B cell (primary cell): Measurements from ENCODE around the gene TEX101. TPM values are rescaled to one million over a fixed set of nuclear protein-coding genes. Genes with fewer than 3 reads are reported as not detected.

Experiments
- ATAC-seq: fragments of 200-7000 bp; cut with Tn5 transposase; one replicate; pipeline ENCODE4 v1.10.0; 2021; ENCODE audit warnings: low read depth, mild to moderate bottlenecking, moderate number of reproducible peaks, moderate library complexity
- CTCF ChIA-PET: fragments of 350-600 bp; sonication (Branson Sonifier 250); formaldehyde crosslinking; loops from one replicate; lab custom pipeline; 2021; ENCODE audit warnings: antibody characterized with exemption, inconsistent platforms; lab: Charles Lee
- POLR2A ChIA-PET: fragments of 350-600 bp; sonication (Branson Sonifier 250); formaldehyde crosslinking; loops from one replicate; lab custom pipeline; 2021; ENCODE audit warnings: antibody characterized with exemption; lab: Charles Lee
- DNase-seq: peaks from one replicate; pipeline ENCODE4 v3.0.0; 2013
- H2AFZ ChIP-seq: 2 replicates; pipeline ENCODE4 v1.6.1; 2012; ENCODE audit warnings: mild to moderate bottlenecking, low read depth, low read length; ENCODE audit not compliant: insufficient read depth, poor library complexity, severe bottlenecking
- H3K27ac ChIP-seq, 2 donors: 1 replicate in 1 of 2; 2 replicates in 1 of 2; pipeline ENCODE4 v1.5.1; 2012 to 2013; ENCODE audit warnings: low read length in 2 of 2, mild to moderate bottlenecking in 2 of 2, moderate library complexity in 1 of 2
- H3K27me3 ChIP-seq, 4 experiments: fragments of 200-600 bp in 1 of 4; sonication (generic) in 1 of 4; replicated peaks in 1 of 4; 1 replicate in 2 of 4; 2 replicates in 2 of 4; pipeline versions ENCODE4 v1.6.1 to v1.7.0; 2013 to 2016; ENCODE audit warnings: low read length in 3 of 4, mild to moderate bottlenecking in 2 of 4, mixed read lengths in 1 of 4, moderate library complexity in 1 of 4; ENCODE audit not compliant: insufficient read depth in 4 of 4, control insufficient read depth in 3 of 4; ENCODE audit errors: control extremely low read depth in 1 of 4
- H3K36me3 ChIP-seq, 2 experiments: replicated peaks in 1 of 2; 1 replicate in 1 of 2; 2 replicates in 1 of 2; pipeline versions ENCODE4 v1.6.1 to v1.7.1; 2013; ENCODE audit warnings: low read length in 1 of 2; ENCODE audit not compliant: insufficient read depth in 2 of 2, control insufficient read depth in 1 of 2; ENCODE audit errors: control extremely low read depth in 1 of 2, extremely low read depth in 1 of 2
- H3K4me1 ChIP-seq, 2 donors: fragments of 200-600 bp in 1 of 2; sonication (generic) in 1 of 2; 1 replicate in 1 of 2; 2 replicates in 1 of 2; pipeline versions ENCODE4 v1.5.1 to v1.6.1; 2013 to 2017; ENCODE audit warnings: low read length in 2 of 2; ENCODE audit not compliant: control insufficient read depth in 2 of 2, insufficient read depth in 2 of 2
- H3K4me2 ChIP-seq: replicated peaks from 2 replicates; pipeline ENCODE3; 2012; ENCODE audit warnings: mild to moderate bottlenecking, low read depth, low read length; ENCODE audit not compliant: poor library complexity, severe bottlenecking
- H3K4me3 ChIP-seq, 5 experiments: fragments of 200-600 bp in 1 of 5; sonication (generic) in 1 of 5; 1 replicate in 3 of 5; 2 replicates in 2 of 5; pipeline versions ENCODE4 v1.5.1 to v1.7.0; 2011 to 2016; ENCODE audit warnings: low read length in 4 of 5, mild to moderate bottlenecking in 4 of 5, low read depth in 2 of 5, control low read depth in 1 of 5, moderate library complexity in 1 of 5; ENCODE audit not compliant: insufficient read depth in 1 of 5; ENCODE audit errors: control extremely low read depth in 1 of 5, extremely low read depth in 1 of 5
- H3K79me2 ChIP-seq: fragments of 200-600 bp; sonication (generic); one replicate; pipeline ENCODE4 v1.6.0; 2016; ENCODE audit warnings: low read length; ENCODE audit not compliant: control insufficient read depth, insufficient read depth
- H3K9ac ChIP-seq: fragments of 200-600 bp; sonication (generic); 2 replicates; pipeline ENCODE4 v1.6.1; 2017; ENCODE audit warnings: mild to moderate bottlenecking, low read length, moderate library complexity
- H3K9me3 ChIP-seq, 3 donors: one replicate each; pipeline versions ENCODE4 v1.6.1 to v1.7.1; 2013; ENCODE audit warnings: low read length in 2 of 3; ENCODE audit not compliant: control insufficient read depth in 2 of 3, insufficient read depth in 1 of 3; ENCODE audit errors: control extremely low read depth in 1 of 3
- H4K20me1 ChIP-seq: 2 replicates; pipeline ENCODE4 v1.6.0; 2012; ENCODE audit warnings: mild to moderate bottlenecking, low read length; ENCODE audit not compliant: insufficient read depth, control insufficient read depth, poor library complexity, severe bottlenecking
- H3K27ac Mint-ChIP-seq: one replicate; pipeline ENCODE4 v1.8.0; 2021; ENCODE audit warnings: mixed read lengths
- H3K27me3 Mint-ChIP-seq: one replicate; pipeline ENCODE4 v1.8.0; 2021; ENCODE audit warnings: mixed read lengths
- H3K4me1 Mint-ChIP-seq: one replicate; pipeline ENCODE4 v1.8.0; 2021; ENCODE audit warnings: mixed read lengths
- H3K4me3 Mint-ChIP-seq: one replicate; pipeline ENCODE4 v1.8.0; 2021; ENCODE audit warnings: mixed read lengths
- H3K9me3 Mint-ChIP-seq: one replicate; pipeline ENCODE4 v1.8.0; 2022; ENCODE audit warnings: mixed read lengths; ENCODE audit not compliant: insufficient read depth
- EZH2 ChIP-seq: IDR thresholded peaks from 2 replicates; pipeline ENCODE4 v1.6.1; 2012; ENCODE audit warnings: borderline replicate concordance, low read depth, mild to moderate bottlenecking, moderate library complexity, low read length; ENCODE audit not compliant: insufficient read depth, poor library complexity, severe bottlenecking
- WGBS: methylation state at CpG from one replicate; pipeline ENCODE4 v1.1.5; 2013; ENCODE audit warnings: missing lambda C conversion rate; ENCODE audit not compliant: insufficient coverage; 5-methylcytosine and 5-hydroxymethylcytosine counted together
- intact Hi-C: fragments of 100-400 bp; cut with micrococcal nuclease; formaldehyde crosslinking; loops from one replicate; pipeline ENCODE4 v1.10.0; 2022
- polyA plus RNA-seq: library from polyadenylated mRNA; depleted of rRNA; stranded (reverse); fragments of >200 nt; gene quantifications from 2 replicates; pipeline ENCODE4 v1.2.3, GENCODE V29; 2012
- total RNA-seq, 2 donors: library from RNA; stranded (reverse); fragments of 120-200 nt in 1 of 2; gene quantifications; 1 replicate in 1 of 2; 2 replicates in 1 of 2; pipeline versions ENCODE4 v1.2.3 to v1.2.4, GENCODE V29; 2013 to 2022
- TF ChIP-seq, protein P1 (sequence below): fragments of 200-600 bp; IDR thresholded peaks from one replicate; pipeline ENCODE4 v1.8.0; 2022; ENCODE audit warnings: antibody characterized with exemption, mild to moderate bottlenecking

TEX101 gene
- total and polyA plus RNA-seq, 2 donors (not counting 1 experiment from before 2014, with no cell fraction given), result not detected

DNA sequence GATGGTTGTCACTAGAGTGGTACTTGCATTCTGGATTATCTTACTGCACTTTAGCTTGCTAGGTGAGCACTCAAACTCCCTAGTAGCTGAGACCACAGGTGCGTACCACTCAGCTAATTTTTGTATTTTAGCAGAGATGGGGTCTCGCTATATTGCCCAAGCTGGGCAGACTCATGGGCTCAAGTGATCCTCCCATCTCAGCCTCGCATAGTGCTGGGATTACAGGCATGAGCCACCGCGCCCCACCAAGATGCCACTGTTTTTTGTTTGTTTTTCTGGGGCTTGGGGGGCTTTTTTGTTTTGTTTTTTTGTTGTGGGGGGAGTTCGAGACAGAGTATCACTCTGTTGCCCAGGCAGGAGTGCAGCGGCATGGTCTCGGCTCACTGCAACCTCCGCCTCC, 33.0 kb downstream of the TEX101 start:
- H3K27ac ChIP-seq, result no peak overlapping the region
- CTCF ChIA-PET, result interaction anchor here (0.7 to 18.4 kb wide), 40 partner anchors 9 to 362 kb away, joined by 3 to 644 read pairs (median 6); partner anchors contain the start of genes ETHE1, IRGQ, LYPD3 and PHLDB3

GRCh38 chr19:43450545-43450997, 35.9 kb downstream of the TEX101 start:
- peaks cover 0 to 7% of the 10 kb centered on the region in 2 donors for H3K4me1 ChIP-seq
- H3K27ac Mint-ChIP-seq, result no peak overlapping the region

More for the DNA sequence above, 33.0 kb downstream of the TEX101 start:
- H3K27me3 ChIP-seq, result no peaks in the 10 kb centered on the region
- over 99% methylated on average over 9 of the region's 9 CpGs for WGBS
- no peak for DNase-seq
- no peak overlapping the region for H3K4me3 ChIP-seq
- TF ChIP-seq, protein P1, sequence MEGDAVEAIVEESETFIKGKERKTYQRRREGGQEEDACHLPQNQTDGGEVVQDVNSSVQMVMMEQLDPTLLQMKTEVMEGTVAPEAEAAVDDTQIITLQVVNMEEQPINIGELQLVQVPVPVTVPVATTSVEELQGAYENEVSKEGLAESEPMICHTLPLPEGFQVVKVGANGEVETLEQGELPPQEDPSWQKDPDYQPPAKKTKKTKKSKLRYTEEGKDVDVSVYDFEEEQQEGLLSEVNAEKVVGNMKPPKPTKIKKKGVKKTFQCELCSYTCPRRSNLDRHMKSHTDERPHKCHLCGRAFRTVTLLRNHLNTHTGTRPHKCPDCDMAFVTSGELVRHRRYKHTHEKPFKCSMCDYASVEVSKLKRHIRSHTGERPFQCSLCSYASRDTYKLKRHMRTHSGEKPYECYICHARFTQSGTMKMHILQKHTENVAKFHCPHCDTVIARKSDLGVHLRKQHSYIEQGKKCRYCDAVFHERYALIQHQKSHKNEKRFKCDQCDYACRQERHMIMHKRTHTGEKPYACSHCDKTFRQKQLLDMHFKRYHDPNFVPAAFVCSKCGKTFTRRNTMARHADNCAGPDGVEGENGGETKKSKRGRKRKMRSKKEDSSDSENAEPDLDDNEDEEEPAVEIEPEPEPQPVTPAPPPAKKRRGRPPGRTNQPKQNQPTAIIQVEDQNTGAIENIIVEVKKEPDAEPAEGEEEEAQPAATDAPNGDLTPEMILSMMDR, result no peak
- TF ChIP-seq EZH2, result no peak
- H4K20me1 ChIP-seq, result no peaks in the 10 kb centered on the region
- intact Hi-C loops, result loop anchor here (1.0 to 10.0 kb wide), 4 partner anchors 72 to 365 kb away; partner anchors contain the start of gene KCNN4
- no peak overlapping the region for H3K4me2 ChIP-seq
- no peak overlapping the region for H2AFZ ChIP-seq
- POLR2A ChIA-PET, result interaction anchor here (1.6 kb wide), 1 partner anchor 71 kb away, joined by 18 read pairs; no protein-coding TSS in a partner anchor
- Mint-ChIP-seq H3K27ac (no peak overlapping the region), H3K9me3 (no peaks in the 10 kb centered on the region), H3K4me3 (no peak overlapping the region), H3K4me1 (peaks cover 5% of the 10 kb centered on the region), H3K27me3 (peaks cover 5% of the 10 kb centered on the region)
- no peaks in the 10 kb centered on the region for H3K79me2 ChIP-seq
- no peaks in the 10 kb centered on the region for H3K36me3 ChIP-seq
- H3K9me3 ChIP-seq, result peaks cover 0 to 1% (median 0%) of the 10 kb centered on the region in 3 donors
- H3K4me1 ChIP-seq, result peaks cover 0 to 7% of the 10 kb centered on the region in 2 donors
- no peak overlapping the region for H3K9ac ChIP-seq
- ATAC-seq, result no peak

More at GRCh38 chr19:43450545-43450997, 35.9 kb downstream of the TEX101 start:
- Histone ChIP-seq H3K4me3 (no peak overlapping the region), H3K36me3 (no peaks in the 10 kb centered on the region), H3K79me2 (no peaks in the 10 kb centered on the region), H3K27ac (no peak overlapping the region), H3K9me3 (peaks cover 0 to 2% (median 0%) of the 10 kb centered on the region in 3 donors), H3K4me2 (no peak overlapping the region), H3K9ac (no peak overlapping the region), H3K27me3 (no peaks in the 10 kb centered on the region), H4K20me1 (no peaks in the 10 kb centered on the region), H2AFZ (no peak overlapping the region)
- ATAC-seq, result no peak
- ChIA-PET CTCF (interaction anchor here (18.4 kb wide), 1 partner anchor 72 kb away, joined by 644 read pairs; the partner anchor contains the start of gene ETHE1), POLR2A (no interaction called here)
- Mint-ChIP-seq H3K9me3 (no peaks in the 10 kb centered on the region), H3K4me3 (no peak overlapping the region), H3K4me1 (peaks cover 5% of the 10 kb centered on the region), H3K27me3 (peaks cover 7% of the 10 kb centered on the region)
- 50% methylated on average over 1 of the region's 2 CpGs for WGBS
- DNase-seq, result no peak
- intact Hi-C loops, result no loop called here
- TF ChIP-seq EZH2, result no peak
- TF ChIP-seq, protein P1, result no peak
